Keratinocyte (primary cell): Measurements from ENCODE around the gene RPL29. TPM values are rescaled to one million over a fixed set of nuclear protein-coding genes. Genes with fewer than 3 reads are reported as not detected.

Experiments
- DNase-seq: peaks from one replicate; pipeline ENCODE4 v3.0.0-alpha.2; 2011; ENCODE audit warnings: low read depth, missing footprints, low spot score
- FAIRE-seq: peaks from 2 replicates; lab custom pipeline; 2011; peaks lifted over from hg19 to GRCh38; lab: Jason Lieb, UNC
- H2AFZ ChIP-seq: 2 replicates; pipeline ENCODE4 v1.6.0; 2012; ENCODE audit warnings: low read length, control low read depth, inconsistent platforms; ENCODE audit not compliant: control insufficient read depth
- H3K27ac ChIP-seq: 2 replicates; pipeline ENCODE4 v1.5.1; 2011; ENCODE audit warnings: low read length; ENCODE audit not compliant: control insufficient read depth, insufficient read depth
- H3K27me3 ChIP-seq: 3 replicates; pipeline ENCODE4 v1.6.0; 2011; ENCODE audit warnings: low read length; ENCODE audit not compliant: control insufficient read depth, insufficient read depth; ENCODE audit errors: extremely low read depth
- H3K36me3 ChIP-seq, 2 experiments: 2 replicates in 1 of 2; 3 replicates in 1 of 2; pipeline ENCODE4 v1.5.1; 2011; ENCODE audit warnings: low read length in 2 of 2, mild to moderate bottlenecking in 1 of 2; ENCODE audit not compliant: control insufficient read depth in 2 of 2, insufficient read depth in 2 of 2; ENCODE audit errors: extremely low read depth in 1 of 2
- H3K4me1 ChIP-seq: 3 replicates; pipeline ENCODE4 v1.5.1; 2011; ENCODE audit warnings: low read length; ENCODE audit not compliant: control insufficient read depth, insufficient read depth; ENCODE audit errors: extremely low read depth
- H3K4me2 ChIP-seq: 3 replicates; pipeline ENCODE4 v1.6.0; 2011; ENCODE audit warnings: low read depth, low read length; ENCODE audit not compliant: control insufficient read depth, insufficient read depth; ENCODE audit errors: extremely low read depth
- H3K4me3 ChIP-seq, 3 experiments: fragments of 200-600 bp in 1 of 3; sonication (generic) in 1 of 3; 2 replicates in 2 of 3; 3 replicates in 1 of 3; pipeline ENCODE4 v1.5.1; 2011 to 2016; ENCODE audit warnings: low read length in 3 of 3, mild to moderate bottlenecking in 3 of 3, control low read depth in 2 of 3, inconsistent platforms in 1 of 3, low read depth in 1 of 3, mixed read lengths in 1 of 3, mixed run types in 1 of 3, moderate library complexity in 1 of 3; ENCODE audit not compliant: control insufficient read depth in 2 of 3, insufficient read depth in 2 of 3; ENCODE audit errors: extremely low read depth in 1 of 3
- H3K79me2 ChIP-seq: 2 replicates; pipeline ENCODE4 v1.6.0; 2012; ENCODE audit warnings: low read length; ENCODE audit not compliant: control insufficient read depth, insufficient read depth
- H3K9ac ChIP-seq: 3 replicates; pipeline ENCODE4 v1.6.0; 2011; ENCODE audit warnings: low read length; ENCODE audit not compliant: control insufficient read depth, insufficient read depth; ENCODE audit errors: extremely low read depth
- H3K9me1 ChIP-seq: 3 replicates; pipeline ENCODE4 v1.6.0; 2011; ENCODE audit warnings: low read length; ENCODE audit not compliant: control insufficient read depth, insufficient read depth; ENCODE audit errors: extremely low read depth
- H3K9me3 ChIP-seq: 2 replicates; pipeline ENCODE4 v1.5.1; 2012; ENCODE audit warnings: low read depth, low read length; ENCODE audit not compliant: control insufficient read depth
- H4K20me1 ChIP-seq: 3 replicates; pipeline ENCODE4 v1.6.0; 2011; ENCODE audit warnings: low read length; ENCODE audit not compliant: control insufficient read depth, insufficient read depth; ENCODE audit errors: extremely low read depth
- CTCF ChIP-seq, 3 experiments: IDR thresholded peaks in 1 of 3; conservative IDR thresholded peaks in 1 of 3; optimal IDR thresholded peaks in 1 of 3; 2 replicates in 2 of 3; 3 replicates in 1 of 3; pipeline versions ENCODE3 to v1.5.1; 2011; ENCODE audit warnings: low read length in 3 of 3, mild to moderate bottlenecking in 3 of 3, moderate library complexity in 2 of 3, control low read depth in 1 of 3, inconsistent platforms in 1 of 3; ENCODE audit not compliant: insufficient read depth in 2 of 3; ENCODE audit errors: extremely low read depth in 1 of 3
- EZH2 ChIP-seq: IDR thresholded peaks from one replicate; pipeline ENCODE4 v1.6.1; 2012; ENCODE audit warnings: inconsistent platforms, mild to moderate bottlenecking, low read length, moderate library complexity
- dilution Hi-C: fragments of 300-500 bp; cut with MboI; formaldehyde crosslinking; loops from one replicate; pipeline ENCODE4 v1.7.0; 2020; ENCODE audit warnings: low sequenced_read_pairs; ENCODE audit not compliant: extremely low pct_ligation_motif_present
- polyA plus RNA-seq, 5 experiments: library from polyadenylated mRNA; depleted of rRNA in 3 of 5; stranded (reverse) in 3 of 5; stranded (forward) in 1 of 5; unstranded in 1 of 5; fragments of >200 nt; gene quantifications; 1 replicate in 1 of 5; 2 replicates in 3 of 5; 3 replicates in 1 of 5; pipeline versions ENCODE4 v1.2.1 to v1.2.3, GENCODE V29; 2011 to 2012; ENCODE audit warnings: missing spikeins in 2 of 5, low read depth in 1 of 5, low replicate concordance in 1 of 5

The RPL29 gene
- polyA plus RNA-seq, 1 donor (not counting 4 experiments of a cell fraction or from before 2014, with no cell fraction given), result 1,648 TPM

GRCh38 chr3:52031896-52032295 lies 36.2 kb upstream of the RPL29 start:
- peaks cover 34% of the 10 kb centered on the region for H3K4me1 ChIP-seq

GRCh38 chr3:52030714-52031310 lies 35.1 kb upstream of the RPL29 start:
- no peaks in the 10 kb centered on the region for H3K27me3 ChIP-seq
- H3K79me2 ChIP-seq, result no peaks in the 10 kb centered on the region
- H3K36me3 ChIP-seq, result no peaks in the 10 kb centered on the region
- no peaks in the 10 kb centered on the region for H3K9me1 ChIP-seq
- H4K20me1 ChIP-seq, result no peaks in the 10 kb centered on the region
- H3K9ac ChIP-seq, result peak overlapping the region; percentile 40
- FAIRE-seq (peak; percentile 98), DNase-seq (no peak)
- TF ChIP-seq CTCF (optimal IDR thresholded peaks at IDR 0.05 in 1 of 3, IDR thresholded peaks at IDR 0.05 in 1 of 3, conservative IDR thresholded peaks at IDR 0.05 in 1 of 3; ENCODE audit: extremely low read depth in 1 of 3, insufficient read depth in 2 of 3, low read length in 3 of 3) (no peak), EZH2 (no peak)
- peaks cover 3% of the 10 kb centered on the region for H3K9me3 ChIP-seq
- H3K4me2 ChIP-seq, result peak overlapping the region; percentile 43
- peak overlapping the region; percentile 29 for H3K27ac ChIP-seq
- dilution Hi-C loops, result no loop called here
- H3K4me1 ChIP-seq, result peaks cover 26% of the 10 kb centered on the region
- H3K4me3 ChIP-seq, result no peak overlapping the region
- H2AFZ ChIP-seq, result peak overlapping the region; percentile 15

More at GRCh38 chr3:52031896-52032295, 36.2 kb upstream of the RPL29 start:
- TF ChIP-seq CTCF (optimal IDR thresholded peaks at IDR 0.05 in 1 of 3, IDR thresholded peaks at IDR 0.05 in 1 of 3, conservative IDR thresholded peaks at IDR 0.05 in 1 of 3; ENCODE audit: extremely low read depth in 1 of 3, insufficient read depth in 2 of 3, low read length in 3 of 3) (no peak), EZH2 (no peak)
- Histone ChIP-seq H3K9me3 (peaks cover 3% of the 10 kb centered on the region), H3K9ac (no peak overlapping the region), H3K27ac (no peak overlapping the region), H3K4me3 (no peak overlapping the region), H3K36me3 (no peaks in the 10 kb centered on the region), H2AFZ (no peak overlapping the region), H3K4me2 (no peak overlapping the region), H3K27me3 (no peaks in the 10 kb centered on the region), H4K20me1 (no peaks in the 10 kb centered on the region), H3K79me2 (no peaks in the 10 kb centered on the region), H3K9me1 (no peaks in the 10 kb centered on the region)
- DNase-seq (no peak), FAIRE-seq (no peak)
- dilution Hi-C loops, result no loop called here
